Gastrocnemius medialis (tissue), 4 donors: Measurements from ENCODE around the gene FNBP1L.
A peak's percentile ranks its signal among the peaks of the same experiment; 100 is the strongest.

Experiments used
- CTCF ChIP-seq, 5 experiments: fragments of 450-650 bp in 3 of 5; fragments of 200-600 bp in 2 of 5; sonication (generic) in 2 of 5; IDR thresholded peaks in 4 of 5; conservative IDR thresholded peaks in 1 of 5; 1 replicate in 4 of 5; 2 replicates in 1 of 5; pipeline ENCODE4 v1.5.1; 2016 to 2019; ENCODE audit warnings: antibody characterized with exemption in 5 of 5, mild to moderate bottlenecking in 3 of 5, moderate library complexity in 3 of 5
- POLR2A ChIP-seq, 2 donors: fragments of 450-650 bp; IDR thresholded peaks; one replicate each; pipeline ENCODE4 v1.6.1; 2017; ENCODE audit warnings: antibody characterized with exemption in 2 of 2, mild to moderate bottlenecking in 2 of 2, moderate library complexity in 2 of 2

- TF ChIP-seq CTCF (IDR thresholded peaks at IDR 0.05 in 4 of 5, conservative IDR thresholded peaks at IDR 0.05 in 1 of 5) = peak in 2 of 5 experiments; percentile 13 to 19
- no peak for TF ChIP-seq POLR2A (IDR thresholded peaks at IDR 0.05)
These were observed 136.5 kb downstream of the FNBP1L start for GRCh38 chr1:93584261-93585003.
